Endodermal cell (in vitro differentiated cells): Measurements from ENCODE around the gene CYB5R2. TPM values are rescaled to one million over a fixed set of nuclear protein-coding genes. Genes with fewer than 3 reads are reported as not detected.

ENCODE experiments used
- DNase-seq: peaks from one replicate; pipeline ENCODE4 v3.0.0-alpha.2; 2017
- H3K27ac ChIP-seq: 2 replicates; pipeline ENCODE4 v1.5.1; 2013; ENCODE audit warnings: mild to moderate bottlenecking, low read depth, low read length, moderate library complexity
- H3K27me3 ChIP-seq: 2 replicates; pipeline ENCODE4 v1.6.1; 2013; ENCODE audit warnings: mild to moderate bottlenecking, low read length, moderate library complexity; ENCODE audit not compliant: insufficient read depth, control insufficient read depth, poor library complexity, severe bottlenecking
- H3K36me3 ChIP-seq: 2 replicates; pipeline ENCODE4 v1.7.0; 2013; ENCODE audit warnings: mild to moderate bottlenecking, low read length, moderate library complexity; ENCODE audit not compliant: control insufficient read depth, insufficient read depth
- H3K4me1 ChIP-seq: one replicate; pipeline ENCODE4 v1.7.0; 2013; ENCODE audit warnings: low read length; ENCODE audit not compliant: control insufficient read depth, insufficient read depth
- H3K4me3 ChIP-seq: 2 replicates; pipeline ENCODE4 v1.5.1; 2013; ENCODE audit warnings: mild to moderate bottlenecking, low read length, moderate library complexity
- H3K9ac ChIP-seq: 2 replicates; pipeline ENCODE4 v1.6.1; 2013; ENCODE audit warnings: mild to moderate bottlenecking, low read length, moderate library complexity; ENCODE audit not compliant: poor library complexity, severe bottlenecking; ENCODE audit errors: extremely low read depth
- H3K9me3 ChIP-seq: 2 replicates; pipeline ENCODE4 v1.6.1; 2013; ENCODE audit warnings: mild to moderate bottlenecking, low read length, moderate library complexity; ENCODE audit not compliant: control insufficient read depth
- H3K27ac Mint-ChIP-seq: 2 replicates; pipeline ENCODE4 v1.8.0; 2020; ENCODE audit warnings: mixed read lengths
- H3K27me3 Mint-ChIP-seq: 2 replicates; pipeline ENCODE4 v1.8.0; 2021; ENCODE audit warnings: mild to moderate bottlenecking, mixed read lengths; ENCODE audit not compliant: insufficient read depth
- H3K36me3 Mint-ChIP-seq: 2 replicates; pipeline ENCODE4 v1.8.0; 2020; ENCODE audit warnings: low read depth, mixed read lengths
- H3K4me1 Mint-ChIP-seq: 2 replicates; pipeline ENCODE4 v1.8.0; 2020; ENCODE audit warnings: mixed read lengths
- H3K4me3 Mint-ChIP-seq: 2 replicates; pipeline ENCODE4 v1.8.0; 2020; ENCODE audit warnings: mild to moderate bottlenecking, moderate library complexity, mixed read lengths
- H3K9me3 Mint-ChIP-seq: 2 replicates; pipeline ENCODE4 v1.8.0; 2020; ENCODE audit warnings: mild to moderate bottlenecking, mixed read lengths
- WGBS, 2 experiments: methylation state at CpG; one replicate each; pipeline versions ENCODE4 v1.1.5 to v1.1.7; 2013; ENCODE audit warnings: missing lambda C conversion rate in 2 of 2, mixed read lengths in 1 of 2; ENCODE audit not compliant: insufficient coverage in 1 of 2, insufficient read length in 1 of 2; 5-methylcytosine and 5-hydroxymethylcytosine counted together
- total RNA-seq, 2 donors: library from RNA; stranded (reverse); fragmentation: NEBNext Ultra II Directional in 1 of 2; extraction: Animal tissue kit (Norgen Biotek cat#: 25700) in 1 of 2; gene quantifications; 2 replicates in 1 of 2; 3 replicates in 1 of 2; pipeline ENCODE4 v1.2.1, GENCODE V29; 2021
- TF ChIP-seq, protein P1 (sequence below): fragments of 200-600 bp; sonication (generic); conservative IDR thresholded peaks from 2 replicates; pipeline ENCODE4 v1.5.0; 2021; ENCODE audit warnings: antibody characterized with exemption, mild to moderate bottlenecking

CYB5R2 gene
- total RNA-seq, 2 donors from 2014 or later: 31.7 to 51.9 TPM

DNA sequence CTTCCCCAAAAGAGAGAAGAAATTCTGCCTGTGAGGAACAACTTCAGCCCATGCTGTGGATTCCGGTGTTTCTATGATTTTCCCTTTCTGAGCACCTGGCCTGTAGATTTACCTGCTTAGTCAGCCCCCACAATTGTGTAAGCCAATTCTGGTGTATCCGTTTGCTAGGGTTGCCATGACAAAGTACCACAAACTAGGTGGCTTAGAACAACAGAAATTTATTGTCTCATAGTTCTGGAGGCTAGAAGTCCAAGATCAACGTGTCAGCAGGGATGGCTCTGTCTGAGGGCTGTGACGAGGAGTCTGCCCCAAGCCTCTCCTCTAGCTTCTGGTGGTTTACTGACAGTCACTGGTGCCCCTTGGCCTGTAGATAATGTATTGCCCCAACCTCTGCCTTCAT, 15.9 kb upstream of the CYB5R2 start:
- Histone ChIP-seq H3K27me3 (no peaks in the 10 kb centered on the region), H3K4me3 (no peak overlapping the region), H3K9me3 (peaks cover 3% of the 10 kb centered on the region), H3K4me1 (peaks cover 11% of the 10 kb centered on the region), H3K27ac (no peak overlapping the region), H3K36me3 (peaks cover 53% of the 10 kb centered on the region), H3K9ac (no peak overlapping the region)
- Mint-ChIP-seq H3K27ac (no peak overlapping the region), H3K9me3 (no peaks in the 10 kb centered on the region), H3K4me3 (no peak overlapping the region), H3K27me3 (no peaks in the 10 kb centered on the region), H3K36me3 (peaks cover 23% of the 10 kb centered on the region), H3K4me1 (peaks cover 30% of the 10 kb centered on the region)
- no peak for DNase-seq
- WGBS, 2 experiments: 78 to 90% methylated on average over 3 to 4 of the region's 4 CpGs
- TF ChIP-seq, protein P1, sequence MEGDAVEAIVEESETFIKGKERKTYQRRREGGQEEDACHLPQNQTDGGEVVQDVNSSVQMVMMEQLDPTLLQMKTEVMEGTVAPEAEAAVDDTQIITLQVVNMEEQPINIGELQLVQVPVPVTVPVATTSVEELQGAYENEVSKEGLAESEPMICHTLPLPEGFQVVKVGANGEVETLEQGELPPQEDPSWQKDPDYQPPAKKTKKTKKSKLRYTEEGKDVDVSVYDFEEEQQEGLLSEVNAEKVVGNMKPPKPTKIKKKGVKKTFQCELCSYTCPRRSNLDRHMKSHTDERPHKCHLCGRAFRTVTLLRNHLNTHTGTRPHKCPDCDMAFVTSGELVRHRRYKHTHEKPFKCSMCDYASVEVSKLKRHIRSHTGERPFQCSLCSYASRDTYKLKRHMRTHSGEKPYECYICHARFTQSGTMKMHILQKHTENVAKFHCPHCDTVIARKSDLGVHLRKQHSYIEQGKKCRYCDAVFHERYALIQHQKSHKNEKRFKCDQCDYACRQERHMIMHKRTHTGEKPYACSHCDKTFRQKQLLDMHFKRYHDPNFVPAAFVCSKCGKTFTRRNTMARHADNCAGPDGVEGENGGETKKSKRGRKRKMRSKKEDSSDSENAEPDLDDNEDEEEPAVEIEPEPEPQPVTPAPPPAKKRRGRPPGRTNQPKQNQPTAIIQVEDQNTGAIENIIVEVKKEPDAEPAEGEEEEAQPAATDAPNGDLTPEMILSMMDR: no peak

DNA sequence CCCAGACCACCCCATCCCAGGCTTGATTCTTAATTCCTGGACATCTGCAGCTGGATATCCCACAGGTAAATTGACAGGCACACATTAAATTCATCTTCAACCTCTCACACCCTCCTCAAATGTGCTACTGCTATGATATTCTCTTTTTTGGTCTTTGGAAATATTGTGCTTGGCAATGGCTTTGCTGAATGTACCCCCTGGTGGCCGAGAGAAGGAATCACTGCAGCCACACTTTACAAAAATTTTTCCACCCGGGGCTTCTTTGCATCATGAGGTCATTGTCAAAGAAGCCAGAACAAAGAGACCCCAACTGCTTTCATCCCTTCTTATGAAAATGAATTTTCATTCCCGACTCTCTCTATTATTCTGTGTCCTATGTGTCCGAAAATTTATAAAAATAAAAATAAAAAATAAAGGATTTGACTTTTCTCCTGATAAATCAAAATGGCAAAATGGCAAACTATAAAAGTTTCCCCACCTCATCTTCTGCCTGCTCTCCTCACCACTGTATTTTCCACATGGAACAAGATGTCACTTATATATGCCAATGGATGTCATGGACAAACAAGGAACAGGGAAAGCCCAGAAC, 15.0 kb upstream of the CYB5R2 start:
- Histone ChIP-seq H3K9me3 (no peaks in the 10 kb centered on the region), H3K36me3 (peaks cover 47% of the 10 kb centered on the region), H3K9ac (no peak overlapping the region), H3K27me3 (no peaks in the 10 kb centered on the region), H3K27ac (no peak overlapping the region), H3K4me3 (no peak overlapping the region), H3K4me1 (peaks cover 11% of the 10 kb centered on the region)
- Mint-ChIP-seq H3K9me3 (no peaks in the 10 kb centered on the region), H3K4me1 (peaks cover 26% of the 10 kb centered on the region), H3K27ac (peak overlapping the region; percentile 41), H3K27me3 (no peaks in the 10 kb centered on the region), H3K36me3 (peaks cover 21% of the 10 kb centered on the region), H3K4me3 (no peak overlapping the region)
- TF ChIP-seq, protein P1: peak; percentile 92
- 0 to 22% methylated on average over 2 of the region's 4 CpGs for WGBS, 2 experiments
- no peak for DNase-seq

GRCh38 chr11:7687386-7687785, 14.1 kb upstream of the CYB5R2 start:
- no peaks in the 10 kb centered on the region for H3K27me3 Mint-ChIP-seq
- Histone ChIP-seq H3K27ac (no peak overlapping the region), H3K4me3 (no peak overlapping the region), H3K4me1 (peaks cover 3% of the 10 kb centered on the region), H3K9ac (no peak overlapping the region), H3K9me3 (no peaks in the 10 kb centered on the region), H3K36me3 (peaks cover 47% of the 10 kb centered on the region), H3K27me3 (no peaks in the 10 kb centered on the region)
- peaks cover 21% of the 10 kb centered on the region for H3K4me1 Mint-ChIP-seq
- peaks cover 18% of the 10 kb centered on the region for H3K36me3 Mint-ChIP-seq
- 98 to 100% methylated on average over 1 of the region's 1 CpG for WGBS, 2 experiments
- no peak overlapping the region for H3K27ac Mint-ChIP-seq
- no peak for DNase-seq
- TF ChIP-seq, protein P1: no peak
- H3K9me3 Mint-ChIP-seq: no peaks in the 10 kb centered on the region
- H3K4me3 Mint-ChIP-seq: no peak overlapping the region
